ENCODE measurements around the gene BACH2. TPM values are rescaled to one million over a fixed set of nuclear protein-coding genes. Genes with fewer than 3 reads are reported as not detected.

Gene BACH2
- total RNA-seq, 1 experiment from 2014 or later: 3.3 TPM

GRCh38 chr6:90315354-90315950, 18.8 kb upstream of the BACH2 start:
- no peaks in the 10 kb centered on the region for H3K79me2 ChIP-seq (ENCODE audit: insufficient read depth, low read length)
- BruUV-seq (replicated peaks): no TSS peak
- ATAC-seq (no peak), DNase-seq (ENCODE audit: low read depth, low spot score) (no peak)
- no peak overlapping the region for H2AFZ ChIP-seq (ENCODE audit: low read depth, low read length, poor library complexity, severe bottlenecking)
- ChIA-PET POLR2A (no interaction called here), RAD21 (ENCODE audit: low non-redundant PET in 1 of 2, low total read pairs in 2 of 2, uncharacterized antibody in 2 of 2, unreplicated experiment in 2 of 2) (no interaction called here), CTCF (no interaction called here)
- intact Hi-C loops (cut with micrococcal nuclease): no loop called here
- H3K4me3 ChIP-seq (replicated peaks in 1 of 2; ENCODE audit: low read depth in 1 of 2, low read length in 2 of 2): no peak overlapping the region
- no peaks in the 10 kb centered on the region for H3K9me3 ChIP-seq (ENCODE audit: control insufficient read depth in 1 of 2, insufficient read depth in 1 of 2, low read depth in 1 of 2, low read length in 2 of 2)
- no peaks in the 10 kb centered on the region for H3K27me3 ChIP-seq (ENCODE audit: insufficient read depth, low read length)
- no peak overlapping the region for H3K4me2 ChIP-seq (ENCODE audit: low read length)
- no peak overlapping the region for H3K27ac ChIP-seq (ENCODE audit: low read depth, low read length)
- H4K20me1 ChIP-seq (ENCODE audit: insufficient read depth): no peaks in the 10 kb centered on the region
- H3K9me2 ChIP-seq (ENCODE audit: insufficient read depth): no peaks in the 10 kb centered on the region
- TF ChIP-seq ZBTB33 (IDR thresholded peaks at IDR 0.05; ENCODE audit: extremely low read depth, insufficient replicate concordance, low read length) (no peak), POLR2AphosphoS5 (IDR thresholded peaks at IDR 0.05; ENCODE audit: low read depth, low read length) (no peak), SRF (IDR thresholded peaks at IDR 0.05; ENCODE audit: low read depth) (no peak), REST (IDR thresholded peaks at IDR 0.05; ENCODE audit: low read depth) (no peak), EZH2phosphoT487 (IDR thresholded peaks at IDR 0.05; ENCODE audit: borderline replicate concordance) (no peak), CTCF (IDR thresholded peaks at IDR 0.05 in 2 of 3, conservative IDR thresholded peaks at IDR 0.05 in 1 of 3; ENCODE audit: borderline replicate concordance in 1 of 3, insufficient read depth in 1 of 3, low read depth in 2 of 3, low read length in 2 of 3) (no peak)
- H3K36me3 ChIP-seq (ENCODE audit: control insufficient read depth in 1 of 2, insufficient read depth in 2 of 2, low read length in 2 of 2): no peaks in the 10 kb centered on the region
- no peak overlapping the region for H3K9ac ChIP-seq (ENCODE audit: low read length)
- no peaks in the 10 kb centered on the region for H3K4me1 ChIP-seq (ENCODE audit: control insufficient read depth in 1 of 2, insufficient read depth in 2 of 2, low read length in 2 of 2)

All from HCT116 (cell line).